Measurements from ENCODE around the gene DYNLRB2.

Gene DYNLRB2

DNA sequence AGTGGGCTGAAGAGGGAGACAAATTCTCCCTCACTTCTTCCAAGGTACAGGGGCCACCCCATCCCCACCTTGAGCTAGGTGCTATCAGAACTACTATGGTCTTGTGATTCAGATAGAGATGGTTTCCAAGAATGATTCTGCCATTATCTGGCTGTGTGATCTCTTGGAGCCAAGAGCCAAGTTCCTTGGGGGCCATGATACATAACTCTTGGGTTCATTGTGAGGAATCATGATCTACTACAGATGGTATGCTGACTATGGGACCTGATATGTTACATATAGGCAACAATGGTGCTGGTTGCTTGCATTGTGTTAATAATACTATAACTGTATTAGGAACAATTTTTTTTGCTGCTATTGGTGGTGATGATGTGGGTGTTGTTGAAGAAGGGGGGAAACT lies 45.7 kb downstream of the DYNLRB2 start:
- DNase-seq (ENCODE audit: low read depth, low spot score) = no peak
- in situ Hi-C loops (cut with HindIII; ENCODE audit: low sequenced_read_pairs) = no loop called here
- TF ChIP-seq, protein P1, sequence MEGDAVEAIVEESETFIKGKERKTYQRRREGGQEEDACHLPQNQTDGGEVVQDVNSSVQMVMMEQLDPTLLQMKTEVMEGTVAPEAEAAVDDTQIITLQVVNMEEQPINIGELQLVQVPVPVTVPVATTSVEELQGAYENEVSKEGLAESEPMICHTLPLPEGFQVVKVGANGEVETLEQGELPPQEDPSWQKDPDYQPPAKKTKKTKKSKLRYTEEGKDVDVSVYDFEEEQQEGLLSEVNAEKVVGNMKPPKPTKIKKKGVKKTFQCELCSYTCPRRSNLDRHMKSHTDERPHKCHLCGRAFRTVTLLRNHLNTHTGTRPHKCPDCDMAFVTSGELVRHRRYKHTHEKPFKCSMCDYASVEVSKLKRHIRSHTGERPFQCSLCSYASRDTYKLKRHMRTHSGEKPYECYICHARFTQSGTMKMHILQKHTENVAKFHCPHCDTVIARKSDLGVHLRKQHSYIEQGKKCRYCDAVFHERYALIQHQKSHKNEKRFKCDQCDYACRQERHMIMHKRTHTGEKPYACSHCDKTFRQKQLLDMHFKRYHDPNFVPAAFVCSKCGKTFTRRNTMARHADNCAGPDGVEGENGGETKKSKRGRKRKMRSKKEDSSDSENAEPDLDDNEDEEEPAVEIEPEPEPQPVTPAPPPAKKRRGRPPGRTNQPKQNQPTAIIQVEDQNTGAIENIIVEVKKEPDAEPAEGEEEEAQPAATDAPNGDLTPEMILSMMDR (IDR thresholded peaks at IDR 0.05; ENCODE audit: low read depth, low read length) = no peak

DNA sequence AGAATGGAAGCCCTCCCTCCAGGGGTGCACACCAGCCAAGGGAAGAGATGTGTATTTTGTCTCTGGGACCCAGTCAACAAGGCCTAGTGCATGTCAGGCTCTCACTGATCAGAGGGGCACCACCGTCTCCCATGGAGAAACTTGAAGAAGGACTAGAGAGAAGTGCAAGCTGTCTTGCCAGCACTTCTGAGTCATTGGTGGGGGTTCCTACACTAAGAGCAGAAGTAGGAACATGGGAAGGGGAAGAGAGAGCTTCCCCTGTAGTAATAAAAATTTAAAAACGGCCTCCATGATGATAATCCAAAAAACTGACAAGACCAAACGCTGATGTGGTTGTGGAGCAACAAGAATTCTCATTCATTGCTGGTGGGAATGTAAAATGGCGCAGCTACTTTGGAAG lies 46.3 kb downstream of the DYNLRB2 start:
- in situ Hi-C loops (cut with HindIII; ENCODE audit: low sequenced_read_pairs) = no loop called here
- DNase-seq (ENCODE audit: low read depth, low spot score) = no peak
- no peak overlapping the region for H3K4me3 ChIP-seq (ENCODE audit: low read depth, low read length)
- TF ChIP-seq, protein P1 (IDR thresholded peaks at IDR 0.05; ENCODE audit: low read depth, low read length) = no peak

More for the DNA sequence above, 45.7 kb downstream of the DYNLRB2 start:
- H3K4me3 ChIP-seq (ENCODE audit: low read depth, low read length) = no peak overlapping the region

DNA sequence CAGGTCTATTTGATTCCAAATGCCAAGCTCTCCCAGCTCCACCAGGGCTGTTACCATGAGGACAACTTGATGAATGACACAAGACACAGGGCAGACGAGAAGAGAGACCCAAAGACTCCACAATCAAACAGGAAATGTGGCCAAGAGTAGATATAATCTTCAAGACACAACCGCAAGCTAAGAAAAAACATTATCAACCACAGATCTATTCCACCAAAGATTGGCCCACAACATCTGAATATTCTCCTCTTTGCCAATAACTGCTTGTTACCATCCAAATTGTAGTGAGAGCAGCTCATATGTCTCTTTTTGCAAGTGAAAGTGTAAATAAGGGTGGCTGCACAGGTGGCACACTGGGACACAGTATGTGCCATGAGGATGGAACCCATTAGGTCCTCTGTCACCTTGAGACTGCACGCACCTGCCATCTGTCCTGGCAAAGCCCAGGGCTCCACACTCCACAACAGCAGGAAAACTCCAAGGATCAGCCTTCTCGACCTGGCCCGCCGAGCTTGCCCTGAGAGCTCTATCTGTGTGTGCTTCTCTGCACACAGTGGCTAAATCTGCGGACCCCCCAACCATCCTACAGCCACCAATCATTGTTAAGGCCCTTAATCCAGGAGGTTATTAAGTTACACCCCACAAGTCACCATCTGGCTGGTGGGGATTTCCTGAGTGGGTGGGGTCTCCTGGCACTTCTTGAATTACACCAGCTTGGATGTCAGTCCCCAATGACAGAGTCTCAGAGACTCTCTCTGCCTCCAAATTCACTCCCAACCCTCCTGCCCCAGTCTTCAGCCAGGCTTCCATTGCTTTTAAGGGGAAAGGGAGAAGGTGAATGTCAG lies 50.5 kb downstream of the DYNLRB2 start:
- in situ Hi-C loops (cut with HindIII; ENCODE audit: low sequenced_read_pairs) = no loop called here
- no peak for DNase-seq (ENCODE audit: low read depth, low spot score)
- TF ChIP-seq, protein P1 (IDR thresholded peaks at IDR 0.05; ENCODE audit: low read depth, low read length) = no peak
- no peak overlapping the region for H3K4me3 ChIP-seq (ENCODE audit: low read depth, low read length)

DNA sequence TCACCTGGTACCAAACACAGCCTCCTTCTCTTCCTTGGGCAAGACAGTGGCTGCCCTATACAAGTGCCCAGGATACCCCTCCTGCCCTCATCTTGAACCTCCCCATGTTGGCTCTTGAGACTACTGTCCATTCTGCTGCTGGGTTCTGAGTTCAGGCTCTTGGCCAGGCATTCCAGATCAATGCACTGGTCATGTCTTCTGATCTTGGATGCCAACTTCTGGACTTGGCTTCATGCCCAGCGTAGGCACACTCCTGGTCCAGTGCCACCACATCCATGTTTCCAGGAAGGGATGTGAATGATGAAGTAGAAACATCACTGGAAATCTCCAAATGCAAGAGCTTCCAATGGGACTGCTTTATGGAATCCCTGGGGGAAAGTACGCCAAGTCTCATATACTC lies 51.5 kb downstream of the DYNLRB2 start:
- TF ChIP-seq, protein P1 (IDR thresholded peaks at IDR 0.05; ENCODE audit: low read depth, low read length) = no peak
- H3K4me3 ChIP-seq (ENCODE audit: low read depth, low read length) = no peak overlapping the region
- no peak for DNase-seq (ENCODE audit: low read depth, low spot score)
- in situ Hi-C loops (cut with HindIII; ENCODE audit: low sequenced_read_pairs) = no loop called here

DNA sequence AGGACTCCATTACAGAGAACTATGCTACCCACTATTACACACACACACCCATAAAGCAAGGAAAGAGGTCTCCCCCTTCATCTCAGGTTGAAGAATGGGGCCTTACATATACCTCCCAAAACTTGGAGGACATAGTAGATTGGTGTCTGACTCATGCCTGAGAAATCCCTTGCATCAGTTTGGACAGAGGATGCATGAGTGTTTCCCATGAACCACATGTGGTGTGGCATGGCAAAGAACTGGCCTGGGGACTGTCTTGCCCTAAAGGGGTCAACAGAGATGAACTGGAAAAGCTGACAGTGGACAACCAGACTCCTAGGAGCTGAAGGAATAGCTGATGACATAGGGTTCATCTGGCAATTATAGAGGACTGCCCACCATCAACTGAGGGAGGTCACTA lies 54.0 kb downstream of the DYNLRB2 start:
- no peak overlapping the region for H3K4me3 ChIP-seq (ENCODE audit: low read depth, low read length)
- in situ Hi-C loops (cut with HindIII; ENCODE audit: low sequenced_read_pairs) = no loop called here
- DNase-seq (ENCODE audit: low read depth, low spot score) = no peak
- TF ChIP-seq, protein P1 (IDR thresholded peaks at IDR 0.05; ENCODE audit: low read depth, low read length) = no peak

DNA sequence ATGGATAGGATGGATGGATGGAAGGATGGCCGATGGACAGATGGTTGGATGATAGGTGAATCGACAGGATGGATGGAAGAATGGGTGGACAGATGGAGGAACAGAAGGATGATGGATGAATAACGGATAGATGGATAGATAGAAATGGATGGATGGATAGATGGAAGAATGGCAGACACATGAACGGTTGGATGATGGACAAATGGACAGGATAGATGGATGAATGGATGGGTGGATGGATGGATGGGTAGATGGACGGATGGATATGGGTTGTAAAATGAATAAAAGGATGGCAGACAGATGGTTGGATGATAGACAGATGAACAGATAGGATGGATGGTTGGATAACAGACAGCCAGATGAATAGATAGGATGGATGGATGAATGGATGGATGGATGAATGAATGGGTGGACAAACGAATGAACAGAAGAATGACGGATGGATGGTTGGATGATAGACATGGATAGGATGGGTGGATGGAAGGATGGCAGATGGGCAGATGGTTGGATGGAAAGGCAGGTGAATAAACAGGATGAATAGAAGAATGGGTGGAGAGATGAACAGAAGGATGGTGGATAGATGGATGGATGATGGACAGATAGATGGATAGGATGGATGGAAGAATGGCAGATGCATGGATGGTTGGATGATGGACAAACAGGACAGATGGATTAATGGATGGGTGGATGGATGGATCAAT lies 55.9 kb downstream of the DYNLRB2 start:
- TF ChIP-seq, protein P1 (IDR thresholded peaks at IDR 0.05; ENCODE audit: low read depth, low read length) = no peak
- H3K4me3 ChIP-seq (ENCODE audit: low read depth, low read length) = no peak overlapping the region
- in situ Hi-C loops (cut with HindIII; ENCODE audit: low sequenced_read_pairs) = no loop called here
- no peak for DNase-seq (ENCODE audit: low read depth, low spot score)

All from astrocyte of the spinal cord (primary cell).